CD4-positive, alpha-beta T cell treated with Interleukin-17A for 1 hour (primary cell): Measurements from ENCODE around the gene FETUB.
A peak's percentile ranks its signal among the peaks of the same experiment; 100 is the strongest.
"Not testable (repeated sequence)": the region's sequence is repeated elsewhere in the genome, so short reads cannot be mapped to it uniquely, and the experiment has no call there.

Experiments
- DNase-seq: peaks from one replicate; pipeline ENCODE4 v3.0.0-alpha.2; 2020

FETUB gene

DNA sequence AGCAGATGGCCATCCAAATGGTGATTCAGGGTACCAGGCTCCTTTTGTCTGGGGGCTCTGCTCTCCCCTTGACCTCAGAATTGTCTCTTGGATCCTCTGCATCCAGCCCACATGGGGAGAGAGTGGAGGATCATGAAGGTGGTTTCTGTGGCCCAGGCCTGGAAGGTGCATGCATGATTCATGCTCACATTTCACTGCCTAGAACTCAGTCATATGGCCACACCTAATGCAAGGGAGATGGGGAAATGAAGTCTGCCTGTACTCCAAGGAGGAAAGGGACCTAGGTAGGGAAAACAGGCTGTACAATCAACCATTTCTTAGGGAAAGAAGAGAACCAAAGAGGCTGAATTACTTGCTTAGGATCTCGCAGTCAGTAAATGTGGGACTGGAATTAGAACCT, 40.7 kb downstream of the FETUB start:
- no peak for DNase-seq

DNA sequence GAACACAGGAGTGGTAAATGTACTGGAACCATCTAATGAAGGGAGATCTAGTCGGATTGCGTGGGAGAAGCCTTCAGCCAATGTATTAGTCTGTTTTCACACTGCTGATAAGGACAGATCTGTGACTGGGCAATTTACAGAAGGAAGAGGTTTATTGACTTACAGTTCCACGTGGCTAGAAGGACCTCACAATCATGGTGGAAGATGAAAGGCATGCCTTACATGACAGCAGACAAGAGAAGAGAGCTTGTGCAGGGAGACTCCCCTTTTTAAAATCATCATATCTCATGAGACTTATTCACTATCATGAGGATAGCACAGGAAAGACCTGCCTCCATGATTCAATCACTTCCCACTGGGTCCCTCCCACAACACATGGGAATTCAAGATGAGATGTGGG, 42.6 kb downstream of the FETUB start:
- DNase-seq = no peak

DNA sequence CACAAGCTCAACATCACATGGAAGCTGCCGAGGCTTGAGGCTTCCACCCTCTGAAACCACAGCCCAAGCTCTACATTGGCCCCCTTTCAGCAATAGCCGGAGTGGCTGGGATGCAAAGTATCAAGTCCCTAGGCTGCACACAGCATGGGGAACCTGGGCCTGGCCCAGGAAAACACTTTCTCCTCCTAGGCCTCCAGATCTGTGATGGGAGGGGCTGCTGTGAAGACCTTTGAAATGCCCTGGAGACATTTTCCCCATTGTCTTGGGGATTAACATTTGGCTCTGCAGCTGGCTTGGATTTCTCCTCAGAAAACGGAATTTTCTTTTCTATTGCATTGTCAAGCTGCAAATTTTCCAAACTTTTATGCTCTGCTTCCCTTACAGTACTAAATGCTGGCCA, 43.8 kb downstream of the FETUB start:
- no peak for DNase-seq

DNA sequence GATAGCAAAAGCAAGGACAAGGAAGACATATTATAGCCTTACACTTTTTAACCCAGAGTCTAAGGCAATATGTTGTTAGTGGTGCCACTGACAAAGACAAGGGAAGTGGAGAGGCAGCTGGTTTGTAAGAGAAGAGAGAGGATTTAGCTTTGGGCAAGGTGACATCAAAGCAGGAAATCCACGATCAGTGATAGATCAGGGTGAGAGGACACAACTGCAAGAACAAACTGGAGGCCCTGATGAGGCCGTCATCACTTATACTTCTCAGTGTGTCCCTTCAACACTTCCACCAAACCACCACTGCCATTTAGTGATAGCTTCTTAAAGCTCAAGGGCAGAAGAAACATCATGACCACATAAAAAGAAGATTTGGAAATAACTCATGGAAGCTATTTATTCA, 46.3 kb downstream of the FETUB start:
- DNase-seq = peak; percentile 12

DNA sequence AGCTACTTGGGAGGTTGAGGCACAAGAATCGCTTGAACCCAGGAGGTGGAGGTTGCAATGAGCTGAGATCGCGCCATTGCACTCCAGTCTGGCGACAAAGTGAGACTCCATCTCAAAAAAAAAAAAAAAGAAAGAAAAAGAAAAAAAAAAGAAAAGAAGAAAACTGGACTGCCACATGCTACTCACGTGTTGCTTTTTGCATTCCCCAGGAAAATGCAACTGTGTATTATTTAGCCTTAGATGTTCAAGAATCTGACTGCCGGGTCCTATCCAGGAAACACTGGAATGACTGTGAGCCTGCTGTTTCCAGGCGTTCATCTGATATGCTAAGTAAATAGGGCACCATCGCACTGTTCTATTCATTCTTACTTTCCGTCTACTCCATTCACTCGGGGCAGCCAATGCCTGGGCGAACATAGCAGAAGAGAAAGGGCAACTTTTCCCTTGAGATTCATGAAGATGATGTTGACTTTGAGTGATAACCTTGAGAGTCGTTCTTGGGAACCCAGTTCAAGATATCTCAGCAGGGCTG, 47.0 kb downstream of the FETUB start:
- no peak for DNase-seq

DNA sequence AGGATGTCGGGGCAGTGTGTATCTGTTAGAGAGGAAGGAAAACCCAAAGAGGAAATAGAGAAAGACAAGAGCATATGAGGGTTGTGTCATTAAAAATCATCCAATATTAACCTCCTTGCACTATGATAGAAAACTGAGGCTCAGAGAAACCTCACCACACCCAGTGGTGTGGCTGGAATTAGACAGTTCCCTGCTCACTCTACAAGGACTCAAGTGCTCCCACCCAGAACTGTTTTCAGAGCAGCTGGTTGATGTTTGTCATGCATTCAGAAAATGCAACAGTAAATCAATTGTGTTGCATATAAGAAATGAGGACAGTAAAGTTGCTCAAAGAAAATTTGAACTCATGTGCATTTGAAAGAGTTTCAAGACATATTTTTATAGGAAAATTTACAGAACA, 50.1 kb downstream of the FETUB start:
- not testable (repeated sequence) for DNase-seq

DNA sequence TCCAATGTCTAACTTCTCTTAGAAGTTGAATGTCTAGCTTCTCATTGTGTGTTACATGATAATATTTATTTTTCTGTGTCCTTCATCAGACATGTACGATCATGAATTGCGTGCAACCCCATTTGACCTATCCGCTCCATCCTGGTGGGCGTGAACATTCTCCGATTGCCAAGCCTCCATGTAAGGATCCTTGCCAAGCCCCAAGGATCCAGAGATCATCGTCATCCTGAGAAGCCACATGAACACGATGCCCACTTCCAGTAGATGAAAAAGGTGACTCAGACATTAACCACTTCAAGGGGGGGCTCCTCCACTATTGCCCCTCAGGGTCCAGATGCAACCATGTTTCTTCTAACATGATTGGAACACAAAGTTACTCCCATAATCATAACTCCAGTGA, 51.5 kb downstream of the FETUB start:
- DNase-seq = no peak

DNA sequence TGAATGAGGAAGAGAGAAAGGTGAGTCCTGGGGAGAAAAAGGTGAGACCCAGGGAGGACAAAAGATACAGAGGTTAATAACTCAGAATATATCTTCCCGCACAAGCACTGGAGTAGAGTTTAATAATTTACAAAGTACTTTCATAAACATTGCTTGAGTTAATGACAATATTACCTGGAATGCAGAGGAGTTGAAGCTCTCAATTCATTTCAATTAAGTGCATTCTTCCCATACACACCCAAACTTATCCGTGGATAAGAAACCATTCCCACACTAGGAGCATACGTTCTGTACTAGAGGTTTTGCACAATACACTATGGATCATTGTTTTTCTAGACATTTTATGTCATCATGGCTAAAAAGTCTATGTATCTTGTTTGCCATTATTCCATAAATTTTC, 53.6 kb downstream of the FETUB start:
- no peak for DNase-seq

DNA sequence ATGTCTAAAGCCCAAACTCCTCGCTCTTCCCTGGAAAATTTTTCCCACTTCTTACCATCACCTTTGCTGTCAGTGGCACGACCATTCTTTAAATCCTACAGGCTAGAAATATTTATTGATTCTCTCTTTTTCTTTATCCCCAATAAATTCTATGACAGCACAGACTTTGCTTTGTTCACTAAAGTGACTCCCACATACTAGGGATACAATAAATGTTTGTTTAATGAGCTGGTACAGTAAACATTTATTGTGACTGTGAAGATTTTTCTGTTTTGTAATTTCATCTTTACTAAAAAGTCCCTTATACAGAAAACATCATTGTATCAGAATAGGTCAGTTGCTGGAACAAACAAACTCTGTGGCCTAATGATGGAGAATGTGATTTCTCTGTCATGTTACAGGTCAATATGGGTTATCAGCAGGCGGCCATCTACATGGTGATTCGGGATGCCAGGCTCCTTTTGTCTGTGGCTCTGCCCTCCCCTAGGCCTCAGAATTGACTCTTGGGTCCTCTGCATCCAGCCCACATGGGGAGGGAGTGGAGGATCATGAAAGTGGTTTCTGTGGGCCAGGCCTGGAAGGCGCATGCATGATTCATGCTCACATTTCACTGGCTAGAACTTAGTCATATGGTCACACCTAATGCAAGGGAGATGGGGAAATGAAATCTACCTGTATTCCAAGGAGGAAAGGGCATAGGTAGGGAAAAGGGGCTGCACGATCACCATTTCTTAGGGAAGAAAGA, 54.3 kb downstream of the FETUB start:
- no peak for DNase-seq

DNA sequence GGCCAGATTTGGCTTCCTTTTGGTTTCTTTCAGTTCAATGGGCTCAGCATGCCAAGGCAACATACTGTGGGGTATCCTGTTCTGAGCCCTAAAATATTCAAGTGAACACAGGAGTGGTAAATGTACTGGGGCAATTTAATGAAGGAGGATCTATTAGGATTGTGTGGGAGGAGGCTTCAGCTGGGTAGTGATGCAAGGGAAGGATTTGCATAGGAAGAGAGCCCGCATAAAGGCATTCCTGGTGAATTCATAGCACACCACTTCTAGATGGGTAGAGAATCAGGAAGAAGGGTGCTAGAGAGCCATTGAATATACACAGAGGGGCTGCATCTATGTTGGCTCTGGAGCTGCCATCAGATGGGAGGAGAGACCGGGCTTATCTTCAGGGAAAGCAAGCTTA, 56.3 kb downstream of the FETUB start:
- DNase-seq = no peak

DNA sequence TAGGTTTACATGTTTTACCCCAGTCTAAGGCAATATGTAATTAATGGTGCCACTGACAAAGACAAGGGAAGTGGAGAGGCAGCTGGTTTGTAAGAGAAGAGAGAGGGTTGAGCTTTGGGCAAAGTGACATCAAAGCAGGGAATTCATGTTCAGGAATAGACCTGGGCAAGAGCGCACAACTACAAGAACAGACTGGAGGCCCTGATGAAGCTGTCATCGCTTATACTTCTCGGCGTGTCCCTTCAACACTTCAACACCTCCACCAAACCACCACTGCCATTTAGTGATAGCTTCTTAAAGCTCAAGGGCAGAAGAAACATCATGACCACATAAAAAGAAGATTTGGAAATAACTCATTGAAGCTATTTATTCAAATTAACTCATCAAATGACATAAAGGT, 57.3 kb downstream of the FETUB start:
- DNase-seq = no peak

DNA sequence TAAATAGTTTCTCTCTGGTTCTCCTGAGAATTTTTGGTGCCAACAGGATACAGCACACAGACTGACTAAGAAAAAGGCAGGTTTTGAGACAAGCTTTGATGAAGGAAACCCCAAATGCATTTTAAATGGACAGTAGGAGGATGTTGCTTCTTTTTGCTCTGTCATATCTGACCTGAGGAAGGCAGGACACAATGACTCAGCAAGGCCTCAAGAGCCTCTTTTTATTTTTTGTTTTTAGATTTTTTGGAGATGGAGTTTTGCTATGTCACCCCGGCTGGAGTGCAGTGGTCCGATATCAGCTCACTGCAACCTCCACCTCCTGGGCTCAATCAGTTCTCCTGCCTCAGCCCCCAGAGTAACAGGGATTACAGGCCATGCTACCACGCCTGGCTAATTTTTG, 60.1 kb downstream of the FETUB start:
- no peak for DNase-seq

DNA sequence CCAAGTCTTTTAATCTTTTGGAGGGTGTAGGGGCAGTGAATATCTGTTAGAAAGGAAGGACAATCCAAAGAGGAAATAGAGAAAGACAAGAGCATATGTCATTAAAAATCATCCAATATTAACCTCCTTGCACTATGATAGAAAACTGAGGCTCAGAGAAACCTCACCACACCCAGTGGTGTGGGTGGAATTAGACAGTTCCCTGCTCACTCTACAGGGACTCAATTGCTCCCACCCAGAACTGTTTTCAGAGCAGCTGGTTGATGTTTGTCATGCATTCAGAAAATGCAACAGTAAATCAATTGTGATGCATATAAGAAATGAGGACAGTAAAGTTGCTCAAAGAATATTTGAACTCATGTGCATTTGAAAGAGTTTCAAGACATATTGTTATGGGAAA, 62.3 kb downstream of the FETUB start:
- DNase-seq = not testable (repeated sequence)
